Skeletal muscle satellite cell (primary cell): Measurements from ENCODE around the gene SNX17.

ENCODE experiments used
- H3K27me3 ChIP-seq: 2 replicates; pipeline ENCODE4 v1.7.0; 2013; ENCODE audit warnings: low read length; ENCODE audit not compliant: control insufficient read depth, insufficient read depth
- H3K36me3 ChIP-seq: 2 replicates; pipeline ENCODE4 v1.7.0; 2013; ENCODE audit warnings: mild to moderate bottlenecking, control low read depth, low read length; ENCODE audit not compliant: insufficient read depth
- H3K4me1 ChIP-seq: 2 replicates; pipeline ENCODE4 v1.7.0; 2013; ENCODE audit warnings: low read length; ENCODE audit not compliant: control insufficient read depth, insufficient read depth
- H3K4me2 ChIP-seq: 2 replicates; pipeline ENCODE4 v1.7.0; 2013; ENCODE audit warnings: mild to moderate bottlenecking, low read length
- H3K4me3 ChIP-seq: 2 replicates; pipeline ENCODE4 v1.7.0; 2013; ENCODE audit warnings: low read length
- H3K9ac ChIP-seq: 2 replicates; pipeline ENCODE4 v1.7.0; 2013; ENCODE audit warnings: mild to moderate bottlenecking, low read depth, low read length, moderate library complexity
- H3K9me3 ChIP-seq: replicated peaks from 2 replicates; pipeline ENCODE4 v1.7.0; 2013; ENCODE audit warnings: mild to moderate bottlenecking, control low read depth, low read length

The SNX17 gene

DNA sequence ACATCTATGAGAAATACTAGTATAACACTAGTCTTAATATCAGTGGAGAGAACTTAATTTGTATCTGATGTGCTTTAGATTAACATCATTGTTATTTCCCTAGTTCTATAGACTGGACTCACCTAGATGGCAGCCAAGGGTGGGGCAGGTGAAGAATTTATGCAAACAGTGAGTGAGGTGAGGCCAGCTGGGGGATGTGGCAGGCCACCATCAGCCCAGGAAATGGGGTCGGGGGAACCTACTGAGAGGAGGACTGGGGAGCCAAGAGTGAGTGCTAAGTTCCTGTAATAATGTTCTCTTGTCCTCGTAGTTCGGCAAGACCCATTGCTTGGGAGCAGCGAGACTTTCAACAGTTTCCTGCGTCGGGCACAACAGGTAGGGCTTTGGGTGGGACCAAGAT lies 2.5 kb downstream of the SNX17 start:
- H3K27me3 ChIP-seq, result no peaks in the 10 kb centered on the region
- H3K4me1 ChIP-seq, result peaks cover 25% of the 10 kb centered on the region
- H3K36me3 ChIP-seq, result peaks cover 65% of the 10 kb centered on the region
- H3K9ac ChIP-seq, result no peak overlapping the region
- no peaks in the 10 kb centered on the region for H3K9me3 ChIP-seq
- H3K4me2 ChIP-seq, result no peak overlapping the region
- no peak overlapping the region for H3K4me3 ChIP-seq

- Histone ChIP-seq H3K36me3 (peaks cover 65% of the 10 kb centered on the region), H3K9ac (no peak overlapping the region), H3K4me2 (no peak overlapping the region), H3K9me3 (no peaks in the 10 kb centered on the region), H3K4me1 (peaks cover 30% of the 10 kb centered on the region), H3K27me3 (no peaks in the 10 kb centered on the region), H3K4me3 (no peak overlapping the region)
Observed at GRCh38 chr2:27373567-27373966, 3.2 kb downstream of the SNX17 start.

GRCh38 chr2:27375513-27376099 lies 5.2 kb downstream of the SNX17 start:
- Histone ChIP-seq H3K4me3 (no peak overlapping the region), H3K9ac (no peak overlapping the region), H3K4me1 (peaks cover 36% of the 10 kb centered on the region), H3K27me3 (no peaks in the 10 kb centered on the region), H3K9me3 (no peaks in the 10 kb centered on the region), H3K36me3 (peaks cover 66% of the 10 kb centered on the region), H3K4me2 (no peak overlapping the region)

DNA sequence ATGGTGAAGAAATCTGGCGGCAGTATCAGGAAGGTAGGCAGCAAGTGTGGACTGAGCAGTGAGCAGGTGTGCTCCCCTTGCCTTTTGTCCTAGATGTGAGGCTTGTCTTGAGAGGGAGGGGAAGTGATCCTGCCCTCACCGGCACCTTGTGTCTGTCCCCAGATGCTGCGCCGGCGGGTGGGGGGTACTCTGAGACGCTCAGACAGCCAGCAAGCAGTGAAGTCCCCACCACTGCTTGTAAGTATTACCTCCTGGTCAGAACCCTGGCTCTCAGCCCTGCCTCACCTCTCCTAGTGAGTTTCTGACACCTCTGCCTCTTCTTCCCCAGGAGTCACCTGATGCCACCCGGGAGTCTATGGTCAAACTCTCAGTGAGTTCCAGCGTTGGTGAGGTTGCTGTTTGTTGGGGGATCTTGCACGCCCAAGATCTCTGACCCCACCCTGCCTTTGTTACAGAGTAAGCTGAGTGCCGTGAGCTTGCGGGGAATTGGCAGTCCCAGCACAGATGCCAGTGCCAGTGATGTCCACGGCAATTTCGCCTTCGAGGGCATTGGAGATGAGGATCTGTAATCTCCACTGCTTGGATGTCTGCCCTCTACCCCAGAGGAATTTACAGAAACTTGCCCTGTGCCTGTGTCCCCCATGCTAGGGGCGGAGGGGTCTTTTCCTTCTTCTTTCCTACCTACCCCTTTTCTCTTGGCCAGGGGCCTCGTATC lies 5.9 kb downstream of the SNX17 start:
- no peak overlapping the region for H3K4me2 ChIP-seq
- H3K36me3 ChIP-seq, result peaks cover 71% of the 10 kb centered on the region
- H3K27me3 ChIP-seq, result no peaks in the 10 kb centered on the region
- H3K4me1 ChIP-seq, result peaks cover 42% of the 10 kb centered on the region
- H3K9ac ChIP-seq, result no peak overlapping the region
- no peak overlapping the region for H3K4me3 ChIP-seq
- H3K9me3 ChIP-seq, result no peaks in the 10 kb centered on the region

DNA sequence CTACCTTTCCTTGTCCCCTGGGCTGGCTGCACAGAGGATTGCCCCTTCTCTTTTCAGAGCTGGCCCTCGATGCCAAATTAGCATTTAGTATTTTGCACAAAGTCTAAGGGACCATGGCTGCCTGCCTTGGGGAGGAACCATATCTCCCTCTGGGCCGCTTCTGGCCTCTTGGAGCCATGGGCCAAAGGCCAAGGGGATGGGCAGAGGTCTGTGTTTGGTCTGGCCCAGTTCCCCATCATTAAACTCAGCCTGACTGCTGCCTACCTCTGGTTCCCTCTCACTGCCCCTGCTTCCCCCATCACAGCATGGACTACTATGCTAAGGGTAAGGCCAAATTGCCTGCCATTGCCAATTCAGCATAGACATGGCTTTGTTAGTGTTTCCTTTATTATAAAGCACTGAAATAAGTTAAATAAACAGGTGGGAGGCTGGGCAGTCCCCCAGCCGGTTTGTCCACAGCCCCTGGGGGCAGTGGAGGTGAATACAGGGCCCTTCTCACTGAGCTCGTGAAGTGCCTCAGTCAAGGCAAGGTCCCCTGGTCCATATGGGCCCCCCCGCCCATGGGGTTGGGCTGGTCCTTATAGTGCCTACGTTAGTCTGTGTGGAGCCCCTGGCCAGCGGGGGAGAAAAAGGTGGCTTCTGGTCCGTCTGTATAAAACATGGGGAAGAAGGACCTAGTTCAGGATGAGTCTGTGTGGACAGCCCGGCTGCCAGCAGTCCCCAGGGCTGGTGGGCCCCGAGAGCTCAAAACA lies 6.6 kb downstream of the SNX17 start:
- Histone ChIP-seq H3K4me3 (no peak overlapping the region), H3K9me3 (no peaks in the 10 kb centered on the region), H3K4me1 (peaks cover 42% of the 10 kb centered on the region), H3K9ac (no peak overlapping the region), H3K36me3 (peaks cover 77% of the 10 kb centered on the region), H3K4me2 (no peak overlapping the region), H3K27me3 (no peaks in the 10 kb centered on the region)

DNA sequence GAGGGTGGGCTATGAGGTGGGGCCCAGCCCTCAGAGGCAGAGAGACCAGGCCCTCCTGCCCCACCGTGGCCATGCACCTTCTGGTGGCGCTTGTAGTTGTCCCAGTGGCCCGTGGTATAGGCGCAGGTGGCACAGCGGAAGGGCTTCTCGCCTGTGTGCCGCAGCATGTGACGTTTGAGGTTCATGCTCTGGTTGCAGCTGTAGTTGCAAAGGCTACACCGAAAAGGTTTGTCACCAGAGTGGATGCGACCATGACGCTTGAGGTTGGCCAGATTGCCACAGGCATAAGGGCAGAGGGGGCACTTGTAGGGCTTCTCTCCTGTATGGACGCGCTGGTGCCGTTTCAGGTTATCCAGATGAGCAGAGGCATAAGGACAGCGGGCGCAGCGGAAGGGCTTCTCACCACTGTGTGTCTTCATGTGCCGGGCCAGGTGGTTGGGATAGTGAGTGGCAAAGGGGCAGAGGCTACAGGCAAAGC lies 7.2 kb downstream of the SNX17 start:
- Histone ChIP-seq H3K36me3 (peaks cover 76% of the 10 kb centered on the region), H3K4me3 (no peak overlapping the region), H3K9ac (no peak overlapping the region)

GRCh38 chr2:27378096-27378808 lies 7.8 kb downstream of the SNX17 start:
- H3K27me3 ChIP-seq, result no peaks in the 10 kb centered on the region
- peaks cover 74% of the 10 kb centered on the region for H3K36me3 ChIP-seq
- no peak overlapping the region for H3K9ac ChIP-seq
- peaks cover 36% of the 10 kb centered on the region for H3K4me1 ChIP-seq
- no peak overlapping the region for H3K4me3 ChIP-seq
- peak overlapping the region; percentile 98 for H3K4me2 ChIP-seq
- no peaks in the 10 kb centered on the region for H3K9me3 ChIP-seq

More for the DNA sequence above, 7.2 kb downstream of the SNX17 start:
- Histone ChIP-seq H3K9me3 (no peaks in the 10 kb centered on the region), H3K27me3 (no peaks in the 10 kb centered on the region), H3K4me1 (peaks cover 37% of the 10 kb centered on the region), H3K4me2 (no peak overlapping the region)

DNA sequence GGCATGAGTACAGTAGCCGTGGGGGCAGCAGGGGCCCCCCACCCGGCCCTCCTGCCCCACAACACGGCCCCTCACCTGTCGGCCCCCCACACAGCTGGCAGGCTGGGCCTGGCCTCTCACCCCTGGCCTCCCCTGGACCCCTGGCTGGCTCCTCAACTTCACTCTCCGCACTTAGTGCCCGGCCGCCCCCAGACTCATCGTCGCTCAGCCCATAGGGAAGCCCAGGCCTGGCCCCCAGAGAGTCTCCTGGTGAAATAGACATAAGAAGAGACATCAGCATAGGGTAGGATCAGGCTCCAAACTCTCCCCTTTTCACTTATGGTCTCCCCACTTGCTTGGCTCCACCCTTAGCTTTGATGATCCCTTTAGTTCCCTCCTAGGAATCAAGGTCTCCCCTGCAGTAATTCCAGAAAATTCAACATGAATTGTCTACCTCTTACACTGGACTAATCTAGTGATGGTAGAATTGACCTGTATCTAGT lies 8.4 kb downstream of the SNX17 start:
- peaks cover 36% of the 10 kb centered on the region for H3K4me1 ChIP-seq
- peak overlapping the region; percentile 98 for H3K4me2 ChIP-seq
- H3K36me3 ChIP-seq, result peaks cover 76% of the 10 kb centered on the region
- H3K27me3 ChIP-seq, result no peaks in the 10 kb centered on the region
- H3K9me3 ChIP-seq, result no peaks in the 10 kb centered on the region
- H3K4me3 ChIP-seq, result peak overlapping the region; percentile 79
- H3K9ac ChIP-seq, result peak overlapping the region; percentile 92

DNA sequence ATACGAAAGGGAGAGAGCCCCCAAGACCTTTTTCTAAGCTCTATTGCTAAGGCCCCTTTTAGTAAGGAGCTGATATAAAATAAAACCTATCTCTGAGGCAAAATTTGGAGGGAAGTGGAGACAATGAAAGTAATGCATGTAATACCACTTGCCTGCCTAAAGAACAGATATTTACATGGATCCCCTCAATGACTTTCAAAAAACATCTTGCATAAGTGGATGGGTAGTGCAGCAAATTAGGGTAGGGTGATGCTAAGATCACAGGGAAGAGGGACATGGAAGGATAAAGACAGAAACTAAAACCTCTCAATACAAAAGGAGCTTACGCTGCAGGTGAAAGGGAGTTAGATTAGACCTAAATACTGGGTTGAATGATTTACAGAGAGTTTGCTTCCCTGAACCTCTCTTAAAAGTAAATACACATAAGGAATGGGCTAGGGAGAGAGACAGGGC lies 9.0 kb downstream of the SNX17 start:
- Histone ChIP-seq H3K9me3 (no peaks in the 10 kb centered on the region), H3K4me2 (peak overlapping the region; percentile 98), H3K4me1 (peaks cover 36% of the 10 kb centered on the region), H3K27me3 (no peaks in the 10 kb centered on the region), H3K4me3 (peak overlapping the region; percentile 79), H3K9ac (peak overlapping the region; percentile 92), H3K36me3 (peaks cover 78% of the 10 kb centered on the region)

GRCh38 chr2:27379836-27380625 lies 9.6 kb downstream of the SNX17 start:
- peaks cover 78% of the 10 kb centered on the region for H3K36me3 ChIP-seq
- H3K4me2 ChIP-seq, result peak overlapping the region; percentile 98
- peaks cover 36% of the 10 kb centered on the region for H3K4me1 ChIP-seq
- H3K9me3 ChIP-seq, result no peaks in the 10 kb centered on the region
- no peaks in the 10 kb centered on the region for H3K27me3 ChIP-seq
- peak overlapping the region; percentile 92 for H3K9ac ChIP-seq
- peak overlapping the region; percentile 79 for H3K4me3 ChIP-seq
